GM18873 (cell line): ENCODE measurements around the gene PLXNA1.

Source experiments
- ATAC-seq: cut with Tn5 transposase; IDR thresholded peaks from one replicate; pipeline ENCODE4 v1.9.1; 2021; ENCODE audit warnings: mild to moderate bottlenecking, moderate library complexity, moderate number of reproducible peaks; ENCODE audit not compliant: unreplicated experiment, low FRiP score

Gene PLXNA1

DNA sequence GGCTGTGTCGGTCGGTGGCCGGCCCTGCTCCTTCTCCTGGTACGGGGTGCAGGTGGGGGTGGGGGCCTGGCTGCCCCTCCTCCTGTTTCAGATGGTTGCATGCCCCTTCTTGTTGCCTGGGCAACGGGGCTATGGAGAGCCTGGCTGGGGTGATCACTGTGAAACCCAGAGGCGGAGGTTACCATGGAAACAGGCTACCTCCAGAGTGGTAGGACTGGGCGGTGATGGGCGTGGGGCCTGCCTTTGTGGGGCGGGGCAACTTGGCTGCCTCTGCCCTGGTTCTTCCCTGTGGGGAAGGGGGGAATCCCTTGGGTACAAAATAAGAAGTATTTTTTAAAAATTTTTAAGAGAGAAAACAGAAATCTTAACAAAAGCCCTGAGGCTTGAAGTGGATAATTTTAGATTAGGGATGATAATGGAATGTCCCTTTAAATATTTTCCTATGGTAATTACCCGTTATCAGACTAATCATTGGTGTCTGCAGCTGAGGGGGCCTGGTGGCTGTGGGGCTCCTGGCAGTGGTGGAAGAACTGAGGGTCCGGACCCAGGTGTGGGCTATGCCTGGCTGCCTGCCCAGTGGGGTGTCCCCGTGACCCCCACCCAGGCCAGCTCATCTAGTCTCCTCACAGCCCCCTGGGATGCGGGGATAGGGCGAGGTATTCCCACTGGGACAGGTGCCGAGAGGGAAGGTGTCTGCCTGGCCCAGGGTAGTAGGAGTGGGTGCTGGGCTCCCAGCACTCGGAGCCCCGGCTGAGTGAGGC is 32.5 kb downstream of the PLXNA1 start:
- peak; percentile 42 for ATAC-seq

DNA sequence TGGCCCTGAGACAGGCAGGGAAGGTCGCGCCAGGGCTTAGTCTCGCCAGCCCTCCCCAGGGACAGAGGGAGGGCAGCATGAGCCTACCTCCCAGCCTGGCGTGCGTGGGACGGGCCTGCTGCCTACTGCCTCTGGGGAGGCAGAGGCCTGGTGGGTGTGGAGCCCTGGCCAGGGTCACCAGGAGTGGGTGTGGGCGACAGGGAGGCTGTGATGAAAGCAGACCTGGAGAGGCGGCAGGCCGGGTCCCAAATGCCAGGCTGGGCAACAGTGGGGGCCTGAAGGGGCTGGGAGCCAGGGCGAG is 33.1 kb downstream of the PLXNA1 start:
- no peak for ATAC-seq

DNA sequence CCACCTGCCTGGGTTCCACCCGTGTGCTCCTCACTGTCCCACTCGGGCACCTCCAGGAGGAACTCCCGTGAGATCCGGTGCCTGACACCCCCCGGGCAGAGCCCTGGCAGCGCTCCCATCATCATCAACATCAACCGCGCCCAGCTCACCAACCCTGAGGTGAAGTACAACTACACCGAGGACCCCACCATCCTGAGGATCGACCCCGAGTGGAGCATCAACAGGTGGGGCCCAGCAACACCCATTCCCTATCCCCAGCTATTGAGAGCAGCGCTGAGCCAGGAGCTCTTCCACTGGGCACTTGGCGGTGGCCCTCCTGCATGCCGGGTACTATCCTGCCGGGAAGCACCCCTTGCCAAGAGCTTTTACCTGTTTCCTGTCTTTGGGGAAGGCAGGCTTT is 33.5 kb downstream of the PLXNA1 start:
- ATAC-seq, result no peak

DNA sequence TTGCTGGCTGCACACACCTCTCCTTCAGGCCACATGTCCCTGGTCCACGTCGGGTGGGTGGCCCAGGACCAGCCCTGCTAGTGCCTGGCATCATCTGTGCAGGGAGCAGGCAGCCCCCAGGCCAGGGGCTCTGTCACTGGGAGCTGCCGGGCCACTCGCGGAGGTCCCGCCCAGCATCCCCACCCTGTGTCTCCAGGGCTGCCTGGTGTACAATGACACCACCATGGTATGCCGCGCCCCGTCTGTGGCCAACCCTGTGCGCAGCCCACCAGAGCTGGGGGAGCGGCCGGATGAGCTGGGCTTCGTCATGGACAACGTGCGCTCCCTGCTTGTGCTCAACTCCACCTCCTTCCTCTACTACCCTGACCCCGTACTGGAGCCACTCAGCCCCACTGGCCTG is 34.3 kb downstream of the PLXNA1 start:
- ATAC-seq, result no peak

DNA sequence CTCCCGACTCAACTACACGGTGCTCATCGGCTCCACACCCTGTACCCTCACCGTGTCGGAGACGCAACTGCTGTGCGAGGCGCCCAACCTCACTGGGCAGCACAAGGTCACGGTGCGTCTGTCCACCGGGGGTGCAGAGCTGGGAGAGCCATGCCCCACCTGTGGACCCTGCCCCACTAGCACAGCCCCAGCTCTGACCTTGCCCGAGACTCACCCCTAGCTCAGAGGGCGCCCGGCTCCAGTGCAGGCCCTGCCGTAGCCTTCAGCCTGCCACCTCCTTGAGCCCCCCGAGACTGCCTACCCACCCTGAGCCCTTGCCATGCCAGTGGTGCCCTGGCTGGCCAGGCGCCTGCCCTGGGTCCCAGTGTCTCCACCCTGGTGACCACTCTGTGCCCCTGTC is 34.9 kb downstream of the PLXNA1 start:
- no peak for ATAC-seq

DNA sequence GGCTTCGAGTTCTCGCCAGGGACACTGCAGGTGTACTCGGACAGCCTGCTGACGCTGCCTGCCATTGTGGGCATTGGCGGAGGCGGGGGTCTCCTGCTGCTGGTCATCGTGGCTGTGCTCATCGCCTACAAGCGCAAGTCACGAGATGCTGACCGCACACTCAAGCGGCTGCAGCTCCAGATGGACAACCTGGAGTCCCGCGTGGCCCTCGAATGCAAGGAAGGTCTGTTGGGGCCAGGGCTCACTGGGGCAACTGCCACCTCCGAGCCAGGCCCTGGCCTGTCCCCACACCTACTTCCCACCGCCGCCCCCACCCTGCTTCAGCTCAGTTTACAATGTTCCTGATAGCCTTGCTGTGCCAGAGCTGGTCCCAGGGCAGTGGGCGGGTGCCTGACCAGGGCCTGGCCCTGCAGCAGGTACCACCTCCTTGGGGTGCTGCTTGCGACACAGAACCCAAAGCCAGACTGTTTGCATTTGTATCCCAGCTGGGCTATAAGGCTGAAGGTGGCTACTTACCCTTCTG is 35.5 kb downstream of the PLXNA1 start:
- ATAC-seq, result no peak

DNA sequence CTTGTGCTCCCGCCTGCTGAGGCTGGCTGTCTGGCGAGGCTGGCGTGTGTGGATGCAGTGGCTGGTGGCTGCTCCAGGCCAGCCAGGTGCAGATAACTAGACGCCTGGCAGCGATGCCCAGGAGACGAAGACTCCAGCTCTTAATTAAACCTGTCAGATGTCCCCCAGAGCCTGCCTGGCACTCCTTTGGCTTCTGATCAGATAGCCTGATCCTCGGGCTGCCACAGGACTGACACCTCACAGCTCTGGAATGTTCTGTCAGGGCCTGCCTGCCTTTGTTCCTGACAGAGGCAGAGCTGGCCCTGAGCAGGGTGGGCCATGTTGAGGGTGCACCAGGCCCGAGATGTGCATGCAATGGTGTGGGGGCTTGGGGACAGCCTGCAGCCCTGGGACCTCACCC is 36.5 kb downstream of the PLXNA1 start:
- no peak for ATAC-seq

DNA sequence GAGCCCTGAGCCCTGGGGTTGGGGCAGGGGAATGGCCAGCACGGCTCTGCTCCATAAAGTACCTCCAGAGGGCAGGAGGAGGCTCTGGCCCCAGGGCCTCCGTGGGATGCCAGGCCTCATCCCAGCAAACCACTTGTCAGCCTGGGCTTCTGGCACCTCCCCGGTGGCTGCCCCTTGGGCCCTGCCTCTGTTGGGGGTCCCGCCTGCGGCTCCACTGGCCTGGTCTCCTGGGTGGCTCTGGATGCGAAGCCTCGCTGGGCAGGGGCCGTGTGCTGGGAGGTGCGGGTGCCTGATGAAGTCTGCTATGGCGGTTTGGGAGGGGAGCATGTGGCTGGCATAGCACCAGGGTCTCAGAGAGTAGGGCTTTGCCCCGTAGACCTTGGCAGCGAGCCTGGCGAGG is 37.6 kb downstream of the PLXNA1 start:
- ATAC-seq, result no peak

DNA sequence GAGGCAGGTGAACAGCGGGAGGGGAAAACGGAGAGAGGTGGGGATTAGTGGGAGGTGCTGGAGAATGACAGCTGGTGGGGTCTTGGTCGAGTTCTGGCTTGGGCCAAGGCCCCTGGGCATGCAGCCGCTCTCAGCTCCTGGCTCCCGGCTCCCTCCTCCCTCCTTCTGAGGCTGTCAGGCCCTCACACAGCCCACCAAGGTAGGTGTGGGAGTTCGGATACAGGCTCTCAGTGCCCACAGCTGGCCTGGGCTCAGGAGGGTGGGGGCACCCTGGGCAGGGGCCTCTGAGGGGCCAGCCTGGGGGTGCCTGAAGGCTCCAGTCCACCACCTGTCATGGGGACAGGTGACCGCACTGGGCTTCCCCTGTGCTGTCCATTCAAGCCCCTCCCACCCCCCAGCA is 39.9 kb downstream of the PLXNA1 start:
- no peak for ATAC-seq

DNA sequence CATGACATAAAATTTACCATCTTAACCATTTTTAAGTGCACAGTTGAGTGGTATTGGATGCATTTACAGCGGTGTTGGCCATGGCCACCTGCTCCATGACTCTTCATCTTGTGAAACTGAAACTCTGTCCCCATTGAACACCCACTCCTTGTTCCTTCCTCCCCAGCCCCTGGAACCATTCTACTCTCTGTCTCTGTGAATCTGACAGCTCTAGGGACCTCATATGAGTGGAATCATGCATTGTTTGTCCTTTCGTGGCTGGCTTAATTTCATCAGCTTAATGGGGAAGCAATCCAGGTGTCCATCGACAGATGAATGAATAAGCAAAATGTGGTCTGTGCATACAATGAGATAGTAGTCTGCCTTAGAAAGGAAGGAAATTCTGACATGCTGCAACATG is 42.5 kb downstream of the PLXNA1 start:
- ATAC-seq, result no peak

DNA sequence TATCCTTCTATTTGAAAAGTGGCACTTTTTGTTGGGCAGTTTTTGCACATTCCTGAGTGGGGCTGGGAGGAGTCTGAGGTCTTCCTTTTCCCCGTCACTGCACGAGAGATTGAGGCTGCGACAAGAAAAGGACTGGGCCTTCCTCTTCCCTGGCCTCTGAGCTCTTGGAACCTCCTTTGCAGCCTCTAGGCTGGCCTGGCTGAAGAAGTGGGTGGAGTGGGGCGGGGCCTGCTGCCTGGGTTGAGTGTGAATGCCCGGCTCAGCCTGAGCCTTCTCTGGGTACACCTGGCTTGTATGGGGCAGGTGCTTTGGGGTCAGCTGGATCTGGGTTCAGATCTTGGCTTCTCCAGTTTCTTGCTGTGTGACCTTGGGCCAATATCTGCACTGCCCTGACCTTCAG is 43.1 kb downstream of the PLXNA1 start:
- ATAC-seq, result no peak

DNA sequence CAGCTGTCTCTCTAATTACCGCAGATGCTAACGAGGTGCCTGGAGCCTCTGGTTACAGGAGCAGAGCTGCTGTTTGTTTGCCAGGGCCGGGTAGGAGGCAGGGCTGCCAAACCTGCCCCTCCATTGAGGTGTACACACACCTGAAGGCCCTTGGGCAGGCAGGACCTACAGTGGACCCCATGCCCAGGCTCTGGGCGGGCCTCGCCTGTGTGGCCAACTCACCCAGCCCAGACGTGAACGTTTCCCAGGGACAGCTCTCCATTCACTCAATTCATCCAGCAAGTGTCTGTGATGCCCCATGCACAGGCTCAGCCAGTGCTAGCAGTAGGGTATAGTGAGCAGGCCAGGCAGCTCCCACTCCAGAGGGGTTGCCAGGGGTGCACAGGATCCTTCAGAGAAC is 43.7 kb downstream of the PLXNA1 start:
- ATAC-seq, result no peak

DNA sequence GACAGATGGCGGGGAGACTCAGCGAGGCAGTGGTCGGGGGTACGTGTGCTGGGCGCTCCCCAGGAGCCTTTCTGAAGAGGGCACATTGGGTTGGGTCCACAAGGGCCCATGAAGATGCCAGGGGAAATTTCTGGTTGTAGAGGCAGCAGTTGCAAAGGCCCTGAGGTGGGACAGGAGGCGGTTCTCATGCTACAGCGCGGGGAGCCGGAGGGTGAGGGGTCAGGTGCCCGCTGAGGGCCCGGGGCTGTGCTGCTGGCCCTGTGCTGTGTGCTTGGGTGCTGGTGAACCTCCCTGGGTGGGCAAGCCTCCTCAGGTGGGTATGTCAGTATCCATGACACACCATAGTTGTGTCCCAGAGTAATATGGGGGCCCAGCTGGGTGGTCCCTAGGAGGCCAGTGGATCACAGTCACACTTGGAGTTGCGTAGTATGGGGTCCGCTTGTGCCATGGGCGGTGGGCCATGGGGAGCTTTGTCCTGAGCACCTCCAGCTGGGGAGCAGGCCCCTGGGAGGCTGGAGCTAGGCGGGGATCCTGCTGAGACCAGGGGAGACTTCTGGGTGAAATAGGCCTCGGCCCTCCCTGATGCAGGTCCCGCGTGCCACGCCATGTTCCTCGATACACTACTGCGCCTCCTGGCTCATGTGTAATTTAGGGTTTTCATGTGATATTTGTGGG is 44.3 kb downstream of the PLXNA1 start:
- no peak for ATAC-seq

DNA sequence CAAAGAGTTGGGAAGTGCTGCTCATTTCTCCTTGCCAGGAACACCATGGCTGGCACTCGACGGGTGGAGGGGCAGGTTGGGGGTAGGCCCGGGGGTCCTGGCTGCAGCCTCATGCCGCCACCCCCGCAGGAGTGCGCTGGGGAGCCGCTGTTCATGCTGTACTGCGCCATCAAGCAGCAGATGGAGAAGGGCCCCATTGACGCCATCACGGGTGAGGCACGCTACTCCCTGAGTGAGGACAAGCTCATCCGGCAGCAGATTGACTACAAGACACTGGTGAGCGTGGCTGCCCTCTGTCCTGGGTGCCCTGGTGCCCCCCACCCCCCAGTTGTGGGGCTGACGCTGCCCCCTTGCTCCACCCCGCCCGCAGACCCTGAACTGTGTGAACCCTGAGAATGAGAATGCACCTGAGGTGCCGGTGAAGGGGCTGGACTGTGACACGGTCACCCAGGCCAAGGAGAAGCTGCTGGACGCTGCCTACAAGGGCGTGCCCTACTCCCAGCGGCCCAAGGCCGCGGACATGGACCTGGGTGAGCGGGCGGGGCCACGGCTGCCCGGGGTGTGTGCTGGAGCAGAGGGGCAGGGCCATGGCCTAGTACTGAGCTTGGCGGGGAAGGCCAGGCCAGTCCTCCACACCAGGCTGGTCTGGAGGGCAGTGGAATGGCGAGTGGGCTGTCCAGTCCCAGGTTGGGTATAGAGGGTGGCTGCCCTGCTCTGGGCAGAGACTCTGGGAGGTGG is 45.1 kb downstream of the PLXNA1 start:
- no peak for ATAC-seq

DNA sequence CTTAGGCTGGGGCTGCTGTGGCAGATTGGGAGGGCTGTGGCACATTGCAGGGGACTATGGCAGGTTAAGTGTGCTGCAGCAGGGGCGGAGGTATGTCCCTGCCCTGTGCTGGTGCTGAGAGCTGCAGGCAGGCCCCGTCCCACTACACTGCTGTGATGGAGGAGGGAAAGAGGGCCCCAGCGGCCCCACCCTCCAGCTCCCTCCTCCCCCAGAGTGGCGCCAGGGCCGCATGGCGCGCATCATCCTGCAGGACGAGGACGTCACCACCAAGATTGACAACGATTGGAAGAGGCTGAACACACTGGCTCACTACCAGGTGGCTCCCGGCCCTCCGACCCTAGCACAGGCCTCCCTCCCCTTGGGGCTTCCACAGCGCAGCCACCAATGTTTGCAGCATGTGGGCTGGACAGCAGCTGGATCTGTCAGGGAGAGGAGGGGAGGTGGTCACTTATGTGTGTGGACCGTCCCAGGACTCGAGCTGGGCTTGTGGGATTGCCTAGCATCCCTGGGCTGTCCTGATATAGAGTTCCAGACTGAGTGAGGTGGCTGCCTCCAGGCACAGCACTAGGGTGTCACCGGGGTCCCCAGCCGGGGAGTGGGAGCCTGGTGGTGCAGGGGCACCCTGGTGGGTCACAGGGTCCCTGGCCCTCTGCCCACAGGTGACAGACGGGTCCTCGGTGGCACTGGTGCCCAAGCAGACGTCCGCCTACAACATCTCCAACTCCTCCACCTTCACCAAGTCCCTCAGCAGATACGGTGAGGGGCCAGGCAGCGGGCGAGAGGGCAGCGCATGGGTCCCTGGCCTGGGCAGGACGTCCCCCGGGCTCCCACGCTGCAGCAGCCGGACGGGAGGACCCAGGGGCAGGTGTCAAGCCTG is 46.1 kb downstream of the PLXNA1 start:
- no peak for ATAC-seq

DNA sequence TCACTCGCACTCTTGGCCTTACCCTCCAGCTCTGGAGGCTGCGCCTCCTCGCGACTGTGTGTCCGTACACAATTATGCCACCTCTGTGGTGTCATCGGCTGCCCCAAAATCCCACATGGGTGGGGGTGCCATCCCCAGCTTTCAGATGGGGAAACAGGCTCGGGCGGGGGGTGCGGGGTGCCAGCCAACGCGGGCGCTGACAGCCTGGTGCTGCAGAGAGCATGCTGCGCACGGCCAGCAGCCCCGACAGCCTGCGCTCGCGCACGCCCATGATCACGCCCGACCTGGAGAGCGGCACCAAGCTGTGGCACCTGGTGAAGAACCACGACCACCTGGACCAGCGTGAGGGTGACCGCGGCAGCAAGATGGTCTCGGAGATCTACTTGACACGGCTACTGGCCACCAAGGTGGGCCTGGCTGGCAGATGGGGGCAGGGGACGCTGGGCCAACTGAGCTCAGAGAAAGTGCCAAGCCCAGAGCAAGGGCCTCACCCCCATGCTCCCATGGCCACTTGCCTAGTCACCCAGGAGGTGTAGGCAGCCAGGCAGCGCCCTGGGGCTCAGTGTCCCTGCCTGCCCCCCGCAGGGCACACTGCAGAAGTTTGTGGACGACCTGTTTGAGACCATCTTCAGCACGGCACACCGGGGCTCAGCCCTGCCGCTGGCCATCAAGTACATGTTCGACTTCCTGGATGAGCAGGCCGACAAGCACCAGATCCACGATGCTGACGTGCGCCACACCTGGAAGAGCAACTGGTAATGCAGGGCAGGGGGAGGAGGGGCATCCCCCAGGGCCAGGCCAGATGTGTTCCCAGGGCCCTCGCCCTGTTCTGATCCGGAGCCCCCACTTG is 47.0 kb downstream of the PLXNA1 start:
- no peak for ATAC-seq

DNA sequence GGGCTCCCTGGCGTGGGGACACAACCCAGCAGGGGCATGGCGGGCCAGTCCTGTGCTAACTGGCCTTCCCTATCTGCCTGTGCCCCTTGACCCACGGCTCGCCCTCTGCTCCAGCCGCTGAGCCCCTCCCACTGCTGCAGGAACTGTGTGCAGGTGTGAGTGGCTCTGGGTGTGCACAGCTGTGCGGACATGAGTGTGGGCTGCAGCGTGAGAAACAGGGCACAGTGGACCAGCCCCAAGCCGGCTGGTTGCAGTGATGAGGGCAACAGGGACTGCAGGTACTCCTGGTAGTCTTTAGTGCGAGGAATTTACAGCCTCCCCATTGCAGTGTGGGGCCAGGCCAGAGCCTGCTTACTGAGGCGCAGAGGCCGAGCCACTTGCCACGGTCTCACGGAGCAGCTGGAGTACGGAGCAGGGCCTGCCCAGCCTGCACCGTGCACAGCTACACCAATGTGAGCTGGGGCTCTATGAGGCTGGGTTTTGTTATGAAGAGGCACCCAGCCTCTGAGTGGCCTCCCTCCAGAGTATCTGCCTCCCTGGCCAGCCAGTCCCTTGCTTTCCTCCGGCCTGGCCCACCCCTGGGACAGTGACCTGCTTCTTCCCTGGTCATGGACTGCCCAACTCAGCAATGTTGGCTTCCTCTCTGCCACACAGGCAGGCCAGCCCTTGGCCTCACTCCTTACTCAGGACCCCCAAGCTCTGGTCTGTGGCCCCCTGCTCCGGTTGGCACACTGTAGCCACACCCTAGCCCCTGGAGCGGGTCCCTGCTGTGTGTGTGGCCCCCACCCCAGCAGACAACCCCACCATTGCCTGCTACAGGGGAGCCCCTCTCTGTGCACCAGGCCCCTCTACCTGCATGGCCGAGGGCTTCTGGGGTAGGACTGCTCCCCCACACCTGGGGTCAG is 47.8 kb downstream of the PLXNA1 start:
- no peak for ATAC-seq

DNA sequence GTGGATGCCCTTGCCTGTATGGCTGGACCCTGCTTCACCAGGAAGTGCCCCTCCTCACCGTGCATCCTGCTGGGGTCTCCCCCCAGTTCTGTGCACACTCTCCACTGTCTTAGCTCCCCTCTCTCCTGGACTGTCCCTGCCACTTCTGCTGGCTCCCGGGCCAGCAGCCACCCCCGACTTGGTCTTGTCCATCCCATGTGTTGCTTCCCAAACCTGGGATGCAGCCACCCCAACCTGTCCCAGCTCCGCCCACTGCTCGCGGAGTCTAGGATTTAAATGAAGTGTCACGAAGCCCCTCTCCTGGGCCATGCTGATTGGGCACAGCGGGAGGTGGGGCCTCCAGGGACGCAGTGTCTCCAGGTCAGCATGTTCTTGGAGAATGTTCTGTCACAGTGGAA is 48.5 kb downstream of the PLXNA1 start:
- ATAC-seq, result no peak

DNA sequence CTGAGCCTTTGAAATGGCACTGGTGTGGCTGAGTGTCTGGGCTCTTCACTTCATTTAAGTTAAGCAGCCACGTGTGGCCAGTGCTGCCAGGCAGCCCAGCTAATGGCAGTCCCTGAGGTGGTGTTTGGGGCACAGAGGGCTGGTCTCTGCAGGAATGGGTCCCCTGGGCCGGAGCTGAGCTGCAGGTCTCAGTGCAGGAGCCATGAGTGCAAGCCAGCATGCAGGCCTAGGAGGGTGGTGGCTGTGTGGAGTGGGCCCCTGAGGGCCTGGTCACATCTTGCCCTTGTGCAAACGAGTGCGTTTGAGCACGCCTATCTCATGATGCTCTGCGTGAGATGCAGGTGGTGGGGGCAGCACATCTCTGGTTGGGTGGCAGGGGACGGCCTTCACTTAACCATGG is 48.9 kb downstream of the PLXNA1 start:
- no peak for ATAC-seq
